CD14-positive monocyte (primary cell): ENCODE data around the gene WDR70. TPM values are rescaled to one million over a fixed set of nuclear protein-coding genes. Genes with fewer than 3 reads are reported as not detected.

Source experiments
- DNase-seq, 3 donors: peaks; one replicate each; pipeline ENCODE4 v3.0.0-alpha.2; 2011 to 2022
- H2AFZ ChIP-seq: 2 replicates; pipeline ENCODE4 v1.6.0; 2012; ENCODE audit warnings: mild to moderate bottlenecking, low read depth, low read length, inconsistent platforms; ENCODE audit not compliant: insufficient read depth, poor library complexity, severe bottlenecking
- H3K27ac ChIP-seq, 2 donors: 1 replicate in 1 of 2; 2 replicates in 1 of 2; pipeline ENCODE4 v1.5.1; 2012 to 2013; ENCODE audit warnings: low read length in 2 of 2, control low read depth in 1 of 2, inconsistent platforms in 1 of 2, low read depth in 1 of 2, mild to moderate bottlenecking in 1 of 2
- H3K27me3 ChIP-seq, 2 donors: one replicate each; pipeline versions ENCODE4 v1.6.0 to v1.6.1; 2011 to 2013; ENCODE audit warnings: low read length in 2 of 2; ENCODE audit not compliant: control insufficient read depth in 2 of 2, insufficient read depth in 2 of 2
- H3K36me3 ChIP-seq, 2 donors: replicated peaks in 1 of 2; 1 replicate in 1 of 2; 2 replicates in 1 of 2; pipeline versions ENCODE4 v1.5.1 to v1.6.1; 2012 to 2013; ENCODE audit warnings: low read length in 2 of 2, control low read depth in 1 of 2, inconsistent platforms in 1 of 2, mild to moderate bottlenecking in 1 of 2; ENCODE audit not compliant: insufficient read depth in 2 of 2, control insufficient read depth in 1 of 2
- H3K4me1 ChIP-seq, 2 donors: 1 replicate in 1 of 2; 2 replicates in 1 of 2; pipeline versions ENCODE4 v1.5.1 to v1.6.1; 2012 to 2013; ENCODE audit warnings: low read length in 2 of 2, control low read depth in 1 of 2, inconsistent platforms in 1 of 2, mild to moderate bottlenecking in 1 of 2, moderate library complexity in 1 of 2; ENCODE audit not compliant: insufficient read depth in 2 of 2, control insufficient read depth in 1 of 2
- H3K4me2 ChIP-seq: replicated peaks from 2 replicates; pipeline ENCODE3; 2012; ENCODE audit warnings: low read length, moderate library complexity, mild to moderate bottlenecking; ENCODE audit not compliant: poor library complexity, severe bottlenecking; ENCODE audit errors: extremely low read depth
- H3K4me3 ChIP-seq, 3 experiments: fragments of 200-600 bp in 1 of 3; sonication (generic) in 1 of 3; replicated peaks in 1 of 3; 1 replicate in 2 of 3; 2 replicates in 1 of 3; pipeline ENCODE4 v1.5.1; 2011 to 2013; ENCODE audit warnings: low read length in 3 of 3, mild to moderate bottlenecking in 3 of 3, control low read depth in 2 of 3, low read depth in 2 of 3, inconsistent platforms in 1 of 3, moderate library complexity in 1 of 3
- H3K79me2 ChIP-seq: 2 replicates; pipeline ENCODE4 v1.6.0; 2012; ENCODE audit warnings: mild to moderate bottlenecking, control low read depth, inconsistent platforms, low read length, moderate library complexity; ENCODE audit not compliant: insufficient read depth
- H3K9ac ChIP-seq: 2 replicates; pipeline ENCODE4 v1.6.0; 2017; ENCODE audit warnings: low read length, mild to moderate bottlenecking; ENCODE audit not compliant: insufficient read depth, poor library complexity, severe bottlenecking
- H3K9me3 ChIP-seq, 2 donors: replicated peaks in 1 of 2; 1 replicate in 1 of 2; 2 replicates in 1 of 2; pipeline versions ENCODE4 v1.5.1 to v1.6.1; 2012 to 2013; ENCODE audit warnings: low read length in 2 of 2, control low read depth in 1 of 2; ENCODE audit not compliant: control insufficient read depth in 1 of 2, insufficient read depth in 1 of 2
- H4K20me1 ChIP-seq: 2 replicates; pipeline ENCODE4 v1.6.0; 2012; ENCODE audit warnings: mild to moderate bottlenecking, low read length, control low read depth, moderate library complexity; ENCODE audit not compliant: insufficient read depth
- H3K27ac Mint-ChIP-seq, 7 donors: one replicate each; pipeline ENCODE4 v1.8.0; 2020; ENCODE audit warnings: mild to moderate bottlenecking in 7 of 7, mixed read lengths in 7 of 7, moderate library complexity in 6 of 7, inconsistent platforms in 2 of 7
- H3K27me3 Mint-ChIP-seq, 3 donors: one replicate each; pipeline ENCODE4 v1.8.0; 2021 to 2022; ENCODE audit warnings: low read depth in 3 of 3, mild to moderate bottlenecking in 3 of 3, mixed read lengths in 3 of 3, moderate library complexity in 3 of 3, inconsistent platforms in 1 of 3
- H3K36me3 Mint-ChIP-seq, 2 donors: one replicate each; pipeline ENCODE4 v1.8.0; 2020; ENCODE audit warnings: mixed read lengths in 2 of 2, inconsistent platforms in 1 of 2, mild to moderate bottlenecking in 1 of 2
- H3K4me1 Mint-ChIP-seq: one replicate; pipeline ENCODE4 v1.8.0; 2020; ENCODE audit warnings: mild to moderate bottlenecking, mixed read lengths
- H3K4me3 Mint-ChIP-seq, 2 donors: one replicate each; pipeline ENCODE4 v1.8.0; 2020; ENCODE audit warnings: mild to moderate bottlenecking in 2 of 2, mixed read lengths in 2 of 2, moderate library complexity in 1 of 2
- H3K9me3 Mint-ChIP-seq, 7 donors: one replicate each; pipeline ENCODE4 v1.8.0; 2020 to 2022; ENCODE audit warnings: mixed read lengths in 7 of 7, mild to moderate bottlenecking in 6 of 7, moderate library complexity in 6 of 7, inconsistent platforms in 2 of 7
- WGBS: methylation state at CpG from one replicate; pipeline ENCODE4 v1.1.5; 2013; ENCODE audit warnings: missing lambda C conversion rate; ENCODE audit not compliant: insufficient coverage; 5-methylcytosine and 5-hydroxymethylcytosine counted together
- intact Hi-C, 2 donors: fragments of 100-400 bp; cut with micrococcal nuclease; formaldehyde crosslinking; loops; one replicate each; pipeline versions ENCODE4 v1.15.0 to v1.15.1; 2023
- polyA plus RNA-seq, 3 donors: library from polyadenylated mRNA; depleted of rRNA in 1 of 3; unstranded in 2 of 3; stranded (reverse) in 1 of 3; fragments of 300-500 nt in 2 of 3; fragments of >200 nt in 1 of 3; fragmentation: Illumina TruSeq in 2 of 3; gene quantifications; 1 replicate in 2 of 3; 2 replicates in 1 of 3; pipeline ENCODE4 v1.2.3, GENCODE V29; 2012 to 2021
- TF ChIP-seq, protein P1 (sequence below): fragments of 200-600 bp; IDR thresholded peaks from one replicate; pipeline ENCODE4 v1.8.0; 2022; ENCODE audit warnings: antibody characterized with exemption, mild to moderate bottlenecking

WDR70 gene
- polyA plus RNA-seq, 3 donors = 13.1 to 21.0 (median 19.1) TPM

DNA sequence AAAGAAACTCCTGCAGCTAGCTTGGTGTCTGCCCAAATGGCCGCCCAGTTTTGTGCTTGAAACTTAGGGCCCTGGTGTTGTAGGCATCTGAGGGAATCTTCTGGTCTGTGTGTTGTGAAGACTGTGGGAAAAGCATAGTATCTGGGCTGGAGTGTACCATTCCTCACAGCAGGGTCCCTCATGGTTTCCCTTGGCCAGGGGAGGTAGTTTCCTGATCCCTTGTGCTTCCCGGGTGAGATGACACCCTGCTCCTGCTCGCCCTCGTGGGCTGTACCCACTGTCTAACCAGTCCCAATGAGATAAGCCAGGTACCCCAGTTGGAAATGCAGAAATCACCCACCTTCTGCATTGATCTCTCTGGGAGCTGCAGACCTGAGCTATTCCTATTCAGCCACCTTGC lies 277.9 kb downstream of the WDR70 start:
- Histone ChIP-seq H2AFZ (no peak overlapping the region), H3K27ac (no peak overlapping the region), H3K4me1 (no peaks in the 10 kb centered on the region), H3K27me3 (no peaks in the 10 kb centered on the region), H3K36me3 (no peaks in the 10 kb centered on the region), H3K4me2 (no peak overlapping the region), H3K4me3 (no peak overlapping the region), H3K9ac (no peak overlapping the region), H3K79me2 (no peaks in the 10 kb centered on the region), H3K9me3 (no peaks in the 10 kb centered on the region), H4K20me1 (no peaks in the 10 kb centered on the region)
- no peak for DNase-seq
- WGBS = 75% methylated on average over 4 of the region's 4 CpGs
- TF ChIP-seq, protein P1, sequence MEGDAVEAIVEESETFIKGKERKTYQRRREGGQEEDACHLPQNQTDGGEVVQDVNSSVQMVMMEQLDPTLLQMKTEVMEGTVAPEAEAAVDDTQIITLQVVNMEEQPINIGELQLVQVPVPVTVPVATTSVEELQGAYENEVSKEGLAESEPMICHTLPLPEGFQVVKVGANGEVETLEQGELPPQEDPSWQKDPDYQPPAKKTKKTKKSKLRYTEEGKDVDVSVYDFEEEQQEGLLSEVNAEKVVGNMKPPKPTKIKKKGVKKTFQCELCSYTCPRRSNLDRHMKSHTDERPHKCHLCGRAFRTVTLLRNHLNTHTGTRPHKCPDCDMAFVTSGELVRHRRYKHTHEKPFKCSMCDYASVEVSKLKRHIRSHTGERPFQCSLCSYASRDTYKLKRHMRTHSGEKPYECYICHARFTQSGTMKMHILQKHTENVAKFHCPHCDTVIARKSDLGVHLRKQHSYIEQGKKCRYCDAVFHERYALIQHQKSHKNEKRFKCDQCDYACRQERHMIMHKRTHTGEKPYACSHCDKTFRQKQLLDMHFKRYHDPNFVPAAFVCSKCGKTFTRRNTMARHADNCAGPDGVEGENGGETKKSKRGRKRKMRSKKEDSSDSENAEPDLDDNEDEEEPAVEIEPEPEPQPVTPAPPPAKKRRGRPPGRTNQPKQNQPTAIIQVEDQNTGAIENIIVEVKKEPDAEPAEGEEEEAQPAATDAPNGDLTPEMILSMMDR = no peak
- Mint-ChIP-seq H3K4me3 (no peak overlapping the region), H3K9me3 (peaks cover 17 to 33% (median 22%) of the 10 kb centered on the region in 7 donors), H3K36me3 (peaks cover 9 to 13% of the 10 kb centered on the region in 2 donors), H3K27ac (no peak overlapping the region), H3K27me3 (no peaks in the 10 kb centered on the region), H3K4me1 (peaks cover 15% of the 10 kb centered on the region)
- intact Hi-C loops = no loop called here

DNA sequence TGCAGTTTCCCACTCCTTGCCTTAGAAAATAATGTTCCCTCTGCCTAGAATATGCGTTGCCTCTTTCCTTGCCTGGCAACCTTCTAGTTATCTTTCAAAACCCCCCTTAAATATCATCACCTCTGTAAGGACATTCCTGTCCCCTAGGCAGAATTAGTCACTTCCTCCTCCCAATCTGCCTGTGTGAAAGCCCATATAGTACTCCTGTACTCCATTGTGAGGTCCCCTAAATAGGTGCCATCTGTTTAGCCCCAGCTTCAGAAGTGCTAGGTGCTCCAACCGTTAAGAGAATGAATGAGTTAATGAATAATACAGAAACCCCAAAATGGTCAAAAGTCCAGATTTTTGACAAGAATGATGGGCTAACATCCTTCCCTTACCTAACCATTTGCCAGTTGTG lies 279.3 kb downstream of the WDR70 start:
- Mint-ChIP-seq H3K36me3 (peaks cover 5 to 10% of the 10 kb centered on the region in 2 donors), H3K27ac (no peak overlapping the region)
- no peak overlapping the region for H3K9ac ChIP-seq

More for the DNA sequence above, 279.3 kb downstream of the WDR70 start:
- H3K27me3 Mint-ChIP-seq = no peaks in the 10 kb centered on the region
- no peaks in the 10 kb centered on the region for H3K27me3 ChIP-seq
- H3K4me1 ChIP-seq = no peaks in the 10 kb centered on the region
- no peaks in the 10 kb centered on the region for H4K20me1 ChIP-seq
- H3K4me3 ChIP-seq = no peak overlapping the region
- H3K4me1 Mint-ChIP-seq = peaks cover 27% of the 10 kb centered on the region
- H3K36me3 ChIP-seq = no peaks in the 10 kb centered on the region
- no peak overlapping the region for H3K4me2 ChIP-seq
- intact Hi-C loops = no loop called here
- H2AFZ ChIP-seq = no peak overlapping the region
- no peak for DNase-seq
- no peaks in the 10 kb centered on the region for H3K79me2 ChIP-seq
- H3K4me3 Mint-ChIP-seq = no peak overlapping the region
- H3K27ac ChIP-seq = no peak overlapping the region
- peaks cover 10 to 22% (median 12%) of the 10 kb centered on the region in 7 donors for H3K9me3 Mint-ChIP-seq
- TF ChIP-seq, protein P1 = no peak
- no peaks in the 10 kb centered on the region for H3K9me3 ChIP-seq
- 88% methylated on average over 1 of the region's 2 CpGs for WGBS
